ENCODE results near the gene DBNDD2.

DNA sequence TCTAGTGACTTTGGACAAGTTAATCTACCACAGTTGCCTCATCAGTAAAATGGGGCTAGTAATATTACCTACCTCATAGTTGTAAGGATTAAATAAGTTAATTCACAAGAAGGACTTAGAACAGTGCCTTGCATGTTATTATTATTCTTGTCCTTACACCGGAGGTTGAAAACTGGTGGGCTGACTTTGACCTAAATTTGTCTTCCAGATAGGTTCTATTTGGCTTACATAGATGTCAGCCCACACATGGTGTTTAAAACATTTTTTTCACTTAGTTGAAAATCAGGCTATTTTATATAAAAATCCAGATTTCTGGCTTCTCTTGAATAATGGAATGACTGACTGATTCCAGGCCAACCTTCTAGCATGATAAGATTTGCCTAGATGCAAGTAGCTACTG, 41.9 kb upstream of the DBNDD2 start:
- TF ChIP-seq, protein P1, sequence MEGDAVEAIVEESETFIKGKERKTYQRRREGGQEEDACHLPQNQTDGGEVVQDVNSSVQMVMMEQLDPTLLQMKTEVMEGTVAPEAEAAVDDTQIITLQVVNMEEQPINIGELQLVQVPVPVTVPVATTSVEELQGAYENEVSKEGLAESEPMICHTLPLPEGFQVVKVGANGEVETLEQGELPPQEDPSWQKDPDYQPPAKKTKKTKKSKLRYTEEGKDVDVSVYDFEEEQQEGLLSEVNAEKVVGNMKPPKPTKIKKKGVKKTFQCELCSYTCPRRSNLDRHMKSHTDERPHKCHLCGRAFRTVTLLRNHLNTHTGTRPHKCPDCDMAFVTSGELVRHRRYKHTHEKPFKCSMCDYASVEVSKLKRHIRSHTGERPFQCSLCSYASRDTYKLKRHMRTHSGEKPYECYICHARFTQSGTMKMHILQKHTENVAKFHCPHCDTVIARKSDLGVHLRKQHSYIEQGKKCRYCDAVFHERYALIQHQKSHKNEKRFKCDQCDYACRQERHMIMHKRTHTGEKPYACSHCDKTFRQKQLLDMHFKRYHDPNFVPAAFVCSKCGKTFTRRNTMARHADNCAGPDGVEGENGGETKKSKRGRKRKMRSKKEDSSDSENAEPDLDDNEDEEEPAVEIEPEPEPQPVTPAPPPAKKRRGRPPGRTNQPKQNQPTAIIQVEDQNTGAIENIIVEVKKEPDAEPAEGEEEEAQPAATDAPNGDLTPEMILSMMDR (IDR thresholded peaks at IDR 0.05), result no peak
- no peak for TF ChIP-seq POLR2A (IDR thresholded peaks at IDR 0.05)

All from heart left ventricle (tissue), 13 donors.